Central memory CD8-positive, alpha-beta T cell (primary cell): Measurements from ENCODE around the gene DNLZ.

Source experiments
- ATAC-seq: fragments of 150-1000 bp; cut with Tn5 transposase; replicated peaks from 2 replicates; pipeline ENCODE4 v1.10.0; 2022; ENCODE audit warnings: mild to moderate bottlenecking, moderate FRiP score, moderate number of reproducible peaks; ENCODE audit not compliant: poor library complexity, severe bottlenecking; ENCODE audit errors: extremely low read depth
- DNase-seq, 2 donors: peaks; one replicate each; pipeline ENCODE4 v3.0.0; 2021; ENCODE audit warnings: low spot score in 2 of 2
- H3K27ac Mint-ChIP-seq: one replicate; pipeline ENCODE4 v1.8.0; 2022; ENCODE audit warnings: low read depth, mild to moderate bottlenecking, moderate library complexity, mixed read lengths
- H3K27me3 Mint-ChIP-seq: one replicate; pipeline ENCODE4 v1.8.0; 2022; ENCODE audit warnings: mixed read lengths
- H3K36me3 Mint-ChIP-seq: one replicate; pipeline ENCODE4 v1.8.0; 2022; ENCODE audit warnings: mild to moderate bottlenecking, moderate library complexity, mixed read lengths; ENCODE audit not compliant: insufficient read depth
- H3K4me1 Mint-ChIP-seq: one replicate; pipeline ENCODE4 v1.8.0; 2022; ENCODE audit warnings: mixed read lengths
- H3K4me3 Mint-ChIP-seq: one replicate; pipeline ENCODE4 v1.8.0; 2022; ENCODE audit warnings: mild to moderate bottlenecking, moderate library complexity, mixed read lengths
- H3K9me3 Mint-ChIP-seq: one replicate; pipeline ENCODE4 v1.8.0; 2022; ENCODE audit warnings: mixed read lengths

Gene DNLZ

GRCh38 chr9:136393531-136393930 is 30.0 kb upstream of the DNLZ start:
- no peaks in the 10 kb centered on the region for H3K9me3 Mint-ChIP-seq
- no peak overlapping the region for H3K27ac Mint-ChIP-seq
- peaks cover 3% of the 10 kb centered on the region for H3K4me1 Mint-ChIP-seq
- peaks cover 30% of the 10 kb centered on the region for H3K36me3 Mint-ChIP-seq
- H3K4me3 Mint-ChIP-seq: no peak overlapping the region
- no peak for ATAC-seq
- H3K27me3 Mint-ChIP-seq: no peaks in the 10 kb centered on the region
- DNase-seq: no peak

GRCh38 chr9:136392538-136393449 is 29.2 kb upstream of the DNLZ start:
- DNase-seq (no peak), ATAC-seq (no peak)
- Mint-ChIP-seq H3K4me3 (no peak overlapping the region), H3K36me3 (peaks cover 28% of the 10 kb centered on the region), H3K9me3 (no peaks in the 10 kb centered on the region), H3K27ac (no peak overlapping the region), H3K4me1 (no peaks in the 10 kb centered on the region), H3K27me3 (no peaks in the 10 kb centered on the region)

GRCh38 chr9:136391737-136392537 is 28.4 kb upstream of the DNLZ start:
- Mint-ChIP-seq H3K36me3 (peaks cover 31% of the 10 kb centered on the region), H3K27me3 (no peaks in the 10 kb centered on the region), H3K9me3 (no peaks in the 10 kb centered on the region), H3K4me3 (no peak overlapping the region), H3K4me1 (no peaks in the 10 kb centered on the region), H3K27ac (no peak overlapping the region)
- no peak for ATAC-seq
- no peak for DNase-seq

- no peaks in the 10 kb centered on the region for H3K27me3 Mint-ChIP-seq
- ATAC-seq (no peak), DNase-seq (no peak)
- H3K4me1 Mint-ChIP-seq: peaks cover 20% of the 10 kb centered on the region
- no peak overlapping the region for H3K4me3 Mint-ChIP-seq
- no peak overlapping the region for H3K27ac Mint-ChIP-seq
- H3K9me3 Mint-ChIP-seq: no peaks in the 10 kb centered on the region
- peaks cover 38% of the 10 kb centered on the region for H3K36me3 Mint-ChIP-seq
Measured at GRCh38 chr9:136389396-136389795, 25.9 kb upstream of the DNLZ start.

- Mint-ChIP-seq H3K27ac (no peak overlapping the region), H3K36me3 (peaks cover 38% of the 10 kb centered on the region), H3K9me3 (no peaks in the 10 kb centered on the region), H3K4me3 (no peak overlapping the region), H3K4me1 (peaks cover 24% of the 10 kb centered on the region), H3K27me3 (no peaks in the 10 kb centered on the region)
- no peak for DNase-seq
- ATAC-seq: no peak
Measured at GRCh38 chr9:136387217-136387616, 23.7 kb upstream of the DNLZ start.

- peaks cover 31% of the 10 kb centered on the region for H3K36me3 Mint-ChIP-seq
- no peak for ATAC-seq
- DNase-seq: no peak
- no peaks in the 10 kb centered on the region for H3K27me3 Mint-ChIP-seq
- H3K9me3 Mint-ChIP-seq: no peaks in the 10 kb centered on the region
- peak overlapping the region; percentile 33 for H3K27ac Mint-ChIP-seq
- peak overlapping the region; percentile 45 for H3K4me3 Mint-ChIP-seq
- peaks cover 24% of the 10 kb centered on the region for H3K4me1 Mint-ChIP-seq
Measured at GRCh38 chr9:136386018-136386417, 22.5 kb upstream of the DNLZ start.

- no peaks in the 10 kb centered on the region for H3K27me3 Mint-ChIP-seq
- H3K4me3 Mint-ChIP-seq: peak overlapping the region; percentile 45
- peaks cover 27% of the 10 kb centered on the region for H3K36me3 Mint-ChIP-seq
Measured at GRCh38 chr9:136385015-136385414, 21.5 kb upstream of the DNLZ start.

GRCh38 chr9:136383436-136383835 is 19.9 kb upstream of the DNLZ start:
- H3K36me3 Mint-ChIP-seq: peaks cover 18% of the 10 kb centered on the region
- H3K4me3 Mint-ChIP-seq: no peak overlapping the region
- peaks cover 24% of the 10 kb centered on the region for H3K4me1 Mint-ChIP-seq
- no peak for ATAC-seq
- no peak overlapping the region for H3K27ac Mint-ChIP-seq
- H3K9me3 Mint-ChIP-seq: no peaks in the 10 kb centered on the region
- no peaks in the 10 kb centered on the region for H3K27me3 Mint-ChIP-seq
- no peak for DNase-seq

More at GRCh38 chr9:136385015-136385414, 21.5 kb upstream of the DNLZ start:
- DNase-seq (peak in 1 of 2 donors; percentile 38), ATAC-seq (peak; percentile 88)
- H3K4me1 Mint-ChIP-seq: peaks cover 24% of the 10 kb centered on the region
- H3K27ac Mint-ChIP-seq: no peak overlapping the region
- H3K9me3 Mint-ChIP-seq: no peaks in the 10 kb centered on the region

- H3K27ac Mint-ChIP-seq: no peak overlapping the region
- H3K9me3 Mint-ChIP-seq: no peaks in the 10 kb centered on the region
- no peaks in the 10 kb centered on the region for H3K27me3 Mint-ChIP-seq
- no peak overlapping the region for H3K4me3 Mint-ChIP-seq
- DNase-seq: no peak
- no peak for ATAC-seq
- peaks cover 24% of the 10 kb centered on the region for H3K4me1 Mint-ChIP-seq
- H3K36me3 Mint-ChIP-seq: peaks cover 14% of the 10 kb centered on the region
Measured at GRCh38 chr9:136381966-136382513, 18.5 kb upstream of the DNLZ start.

- Mint-ChIP-seq H3K9me3 (no peaks in the 10 kb centered on the region), H3K27me3 (no peaks in the 10 kb centered on the region), H3K4me1 (peaks cover 24% of the 10 kb centered on the region), H3K4me3 (no peak overlapping the region), H3K36me3 (peaks cover 12% of the 10 kb centered on the region), H3K27ac (no peak overlapping the region)
- no peak for ATAC-seq
- DNase-seq: no peak
Measured at GRCh38 chr9:136381311-136381710, 17.8 kb upstream of the DNLZ start.

- no peak overlapping the region for H3K27ac Mint-ChIP-seq
- H3K4me1 Mint-ChIP-seq: peaks cover 15% of the 10 kb centered on the region
- DNase-seq (no peak), ATAC-seq (no peak)
- H3K27me3 Mint-ChIP-seq: no peaks in the 10 kb centered on the region
- no peaks in the 10 kb centered on the region for H3K9me3 Mint-ChIP-seq
- no peak overlapping the region for H3K4me3 Mint-ChIP-seq
- H3K36me3 Mint-ChIP-seq: peaks cover 12% of the 10 kb centered on the region
Measured at GRCh38 chr9:136380381-136380780, 16.8 kb upstream of the DNLZ start.

GRCh38 chr9:136379891-136380290 is 16.3 kb upstream of the DNLZ start:
- Mint-ChIP-seq H3K27me3 (no peaks in the 10 kb centered on the region), H3K4me1 (peaks cover 10% of the 10 kb centered on the region), H3K9me3 (no peaks in the 10 kb centered on the region), H3K36me3 (peaks cover 10% of the 10 kb centered on the region), H3K27ac (no peak overlapping the region), H3K4me3 (no peak overlapping the region)
- DNase-seq: no peak
- ATAC-seq: no peak
